PC-9 (cell line): ENCODE results near the gene TSNAX. TPM values are rescaled to one million over a fixed set of nuclear protein-coding genes. Genes with fewer than 3 reads are reported as not detected.

Experiments used
- BruUV-seq: library from RNA; stranded (reverse); fragments of 400-500 nt; replicated peaks from 2 replicates; lab custom pipeline; 2021; lab: Mats Ljungman, UMichigan
- CTCF ChIA-PET: fragments of 300-600 bp; sonication (Branson Sonifier 250); formaldehyde crosslinking; loops from one replicate; lab custom pipeline; 2022; ENCODE audit warnings: antibody characterized with exemption; lab: Charles Lee
- POLR2A ChIA-PET: fragments of 300-600 bp; sonication (Branson Sonifier 250); formaldehyde crosslinking; loops from one replicate; lab custom pipeline; 2022; ENCODE audit warnings: antibody characterized with exemption; ENCODE audit not compliant: unreplicated experiment; lab: Charles Lee
- DNase-seq, 2 experiments: peaks; one replicate each; pipeline versions ENCODE4 v3.0.0 to v3.0.0-alpha.2; 2015 to 2022; ENCODE audit warnings: mixed read lengths in 1 of 2
- H2AFZ ChIP-seq: fragments of 200-600 bp; sonication (generic); 2 replicates; pipeline ENCODE4 v1.8.1; 2017; ENCODE audit warnings: antibody characterized with exemption
- H3F3A ChIP-seq: fragments of 200-600 bp; sonication (generic); 2 replicates; pipeline ENCODE4 v1.8.1; 2017; ENCODE audit warnings: antibody characterized with exemption, mild to moderate bottlenecking, low read depth; ENCODE audit not compliant: insufficient read depth
- H3K27ac ChIP-seq: fragments of 200-600 bp; sonication (generic); 2 replicates; pipeline ENCODE4 v1.6.1; 2016; ENCODE audit warnings: mixed run types
- H3K27me3 ChIP-seq: fragments of 200-600 bp; sonication (generic); 2 replicates; pipeline ENCODE4 v1.6.1; 2016; ENCODE audit warnings: low read depth, mixed run types; ENCODE audit not compliant: insufficient read depth
- H3K36me3 ChIP-seq: fragments of 200-600 bp; sonication (generic); 2 replicates; pipeline ENCODE4 v1.6.1; 2016; ENCODE audit warnings: low read depth, mixed run types
- H3K4me1 ChIP-seq: fragments of 200-600 bp; sonication (generic); replicated peaks from 2 replicates; pipeline ENCODE4 v1.6.1; 2016; ENCODE audit warnings: mixed run types; ENCODE audit not compliant: insufficient read depth
- H3K4me2 ChIP-seq: fragments of 200-600 bp; sonication (generic); 2 replicates; pipeline ENCODE4 v1.6.1; 2017; ENCODE audit warnings: mixed run types
- H3K4me3 ChIP-seq: fragments of 200-600 bp; sonication (generic); 2 replicates; pipeline ENCODE4 v1.6.1; 2016; ENCODE audit warnings: mixed run types
- H3K79me2 ChIP-seq: fragments of 200-600 bp; sonication (generic); 2 replicates; pipeline ENCODE4 v1.6.1; 2017; ENCODE audit warnings: low read depth, mixed run types
- H3K9me2 ChIP-seq: fragments of 200-600 bp; sonication (generic); 2 replicates; pipeline ENCODE4 v1.8.1; 2017; ENCODE audit warnings: mild to moderate bottlenecking; ENCODE audit not compliant: insufficient read depth
- H3K9me3 ChIP-seq: fragments of 200-600 bp; sonication (generic); 2 replicates; pipeline ENCODE4 v1.8.1; 2016; ENCODE audit warnings: low read depth; ENCODE audit not compliant: insufficient read depth
- H4K20me1 ChIP-seq: fragments of 200-600 bp; sonication (generic); 2 replicates; pipeline ENCODE4 v1.8.1; 2017; ENCODE audit not compliant: insufficient read depth
- CTCF ChIP-seq: fragments of 200-600 bp; sonication (generic); conservative IDR thresholded peaks from 2 replicates; pipeline ENCODE4 v1.6.1; 2017; ENCODE audit warnings: mixed run types, antibody characterized with exemption, mild to moderate bottlenecking, moderate library complexity
- EZH2 ChIP-seq: fragments of 200-600 bp; sonication (generic); IDR thresholded peaks from 2 replicates; pipeline ENCODE4 v1.8.0; 2017; ENCODE audit warnings: antibody characterized with exemption, low read depth
- intact Hi-C: fragments of 100-400 bp; cut with micrococcal nuclease; formaldehyde crosslinking; loops from one replicate; pipeline ENCODE4 v1.10.0; 2022; ENCODE audit not compliant: unreplicated experiment
- total RNA-seq: library from RNA; stranded (reverse); gene quantifications from 2 replicates; pipeline ENCODE4 v1.2.3, GENCODE V29; 2021

Gene TSNAX
- total RNA-seq, 1 experiment from 2014 or later: 32.1 TPM

GRCh38 chr1:231605149-231606100 lies 77.0 kb downstream of the TSNAX start:
- no peaks in the 10 kb centered on the region for H3K79me2 ChIP-seq
- H3K9me3 ChIP-seq: no peaks in the 10 kb centered on the region
- no peaks in the 10 kb centered on the region for H3K9me2 ChIP-seq
- POLR2A ChIA-PET: no interaction called here
- no peak overlapping the region for H3K4me3 ChIP-seq
- H3K4me2 ChIP-seq: no peak overlapping the region
- H2AFZ ChIP-seq: no peak overlapping the region
- intact Hi-C loops: loop anchor here (10.0 kb wide), 1 partner anchor 971 kb away; no protein-coding TSS in a partner anchor
- no peak overlapping the region for H3K27ac ChIP-seq
- H3F3A ChIP-seq: no peaks in the 10 kb centered on the region; the same call in 1 of the 2 replicates
- peaks cover 12% of the 10 kb centered on the region for H3K4me1 ChIP-seq
- no peak for DNase-seq
- no peaks in the 10 kb centered on the region for H3K36me3 ChIP-seq
- H4K20me1 ChIP-seq: no peaks in the 10 kb centered on the region
- TF ChIP-seq CTCF (no peak), EZH2 (no peak)
- CTCF ChIA-PET: no interaction called here
- no TSS peak for BruUV-seq
- no peaks in the 10 kb centered on the region for H3K27me3 ChIP-seq

GRCh38 chr1:231606712-231607111 lies 78.2 kb downstream of the TSNAX start:
- Histone ChIP-seq H3K4me1 (peaks cover 12% of the 10 kb centered on the region), H3F3A (no peaks in the 10 kb centered on the region; the same call in 1 of the 2 replicates), H3K9me3 (no peaks in the 10 kb centered on the region), H4K20me1 (no peaks in the 10 kb centered on the region), H2AFZ (no peak overlapping the region), H3K4me3 (no peak overlapping the region), H3K4me2 (no peak overlapping the region), H3K27ac (no peak overlapping the region), H3K27me3 (no peaks in the 10 kb centered on the region), H3K79me2 (no peaks in the 10 kb centered on the region), H3K36me3 (no peaks in the 10 kb centered on the region), H3K9me2 (no peaks in the 10 kb centered on the region)
- TF ChIP-seq EZH2: no peak
- ChIA-PET CTCF (no interaction called here), POLR2A (no interaction called here)
- no TSS peak for BruUV-seq
- intact Hi-C loops: loop anchor here (10.0 kb wide), 1 partner anchor 972 kb away; no protein-coding TSS in a partner anchor
- DNase-seq: peak; percentile 18 to 82

GRCh38 chr1:231610388-231610787 lies 81.9 kb downstream of the TSNAX start:
- DNase-seq: no peak
- peaks cover 4% of the 10 kb centered on the region; the same call in 1 of the 2 replicates for H3K9me3 ChIP-seq
- no peaks in the 10 kb centered on the region for H3K27me3 ChIP-seq
- ChIA-PET POLR2A (no interaction called here), CTCF (no interaction called here)
- no peaks in the 10 kb centered on the region; the same call in 1 of the 2 replicates for H3F3A ChIP-seq
- no peaks in the 10 kb centered on the region for H3K36me3 ChIP-seq
- BruUV-seq: no TSS peak
- no peak overlapping the region for H3K4me2 ChIP-seq
- H3K27ac ChIP-seq: no peak overlapping the region
- no peaks in the 10 kb centered on the region for H4K20me1 ChIP-seq
- no peak overlapping the region for H3K4me3 ChIP-seq
- no peak for TF ChIP-seq EZH2
- TF ChIP-seq CTCF: no peak
- intact Hi-C loops: no loop called here
- no peak overlapping the region for H2AFZ ChIP-seq
- H3K9me2 ChIP-seq: no peaks in the 10 kb centered on the region
- H3K4me1 ChIP-seq: peaks cover 12% of the 10 kb centered on the region
- H3K79me2 ChIP-seq: no peaks in the 10 kb centered on the region
